ENCODE measurements around the gene PDPN.

GRCh38 chr1:13624526-13624925, 40.9 kb downstream of the PDPN start:
- no peak for TF ChIP-seq CTCF (IDR thresholded peaks at IDR 0.05)
- TF ChIP-seq POLR2A (IDR thresholded peaks at IDR 0.05) = no peak

All from heart left ventricle (tissue), 13 donors.